ENCODE data around the gene PA2G4.

- TF ChIP-seq, protein P1, sequence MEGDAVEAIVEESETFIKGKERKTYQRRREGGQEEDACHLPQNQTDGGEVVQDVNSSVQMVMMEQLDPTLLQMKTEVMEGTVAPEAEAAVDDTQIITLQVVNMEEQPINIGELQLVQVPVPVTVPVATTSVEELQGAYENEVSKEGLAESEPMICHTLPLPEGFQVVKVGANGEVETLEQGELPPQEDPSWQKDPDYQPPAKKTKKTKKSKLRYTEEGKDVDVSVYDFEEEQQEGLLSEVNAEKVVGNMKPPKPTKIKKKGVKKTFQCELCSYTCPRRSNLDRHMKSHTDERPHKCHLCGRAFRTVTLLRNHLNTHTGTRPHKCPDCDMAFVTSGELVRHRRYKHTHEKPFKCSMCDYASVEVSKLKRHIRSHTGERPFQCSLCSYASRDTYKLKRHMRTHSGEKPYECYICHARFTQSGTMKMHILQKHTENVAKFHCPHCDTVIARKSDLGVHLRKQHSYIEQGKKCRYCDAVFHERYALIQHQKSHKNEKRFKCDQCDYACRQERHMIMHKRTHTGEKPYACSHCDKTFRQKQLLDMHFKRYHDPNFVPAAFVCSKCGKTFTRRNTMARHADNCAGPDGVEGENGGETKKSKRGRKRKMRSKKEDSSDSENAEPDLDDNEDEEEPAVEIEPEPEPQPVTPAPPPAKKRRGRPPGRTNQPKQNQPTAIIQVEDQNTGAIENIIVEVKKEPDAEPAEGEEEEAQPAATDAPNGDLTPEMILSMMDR (IDR thresholded peaks at IDR 0.05), result no peak
- TF ChIP-seq POLR2A (IDR thresholded peaks at IDR 0.05), result no peak
Measured at GRCh38 chr12:56105609-56105902, 1.2 kb downstream of the PA2G4 start.

All from thyroid gland (tissue), 4 donors.